H1 (cell line): ENCODE measurements around the gene GJD4. TPM values are rescaled to one million over a fixed set of nuclear protein-coding genes. Genes with fewer than 3 reads are reported as not detected.

ENCODE experiments used
- CTCF ChIA-PET: fragments of 300-600 bp; sonication (Branson Sonifier 250); formaldehyde crosslinking; loops from one replicate; lab custom pipeline; 2021; ENCODE audit not compliant: partially characterized antibody; lab: Charles Lee
- POLR2A ChIA-PET: fragments of 300-600 bp; sonication (Branson Sonifier 250); formaldehyde crosslinking; loops from one replicate; lab custom pipeline; 2021; ENCODE audit warnings: inconsistent platforms; ENCODE audit not compliant: partially characterized antibody; lab: Charles Lee
- DNase-seq, 2 experiments: peaks; one replicate each; pipeline versions ENCODE4 v3.0.0 to v3.0.0-alpha.2; 2010 to 2022; ENCODE audit warnings: low spot score in 2 of 2, low read depth in 1 of 2, mixed read lengths in 1 of 2
- FAIRE-seq: peaks from 2 replicates; lab custom pipeline; 2011; peaks lifted over from hg19 to GRCh38; lab: Jason Lieb, UNC
- H2AFZ ChIP-seq: 2 replicates; pipeline ENCODE4 v1.8.1; 2012; ENCODE audit warnings: low read length, inconsistent platforms
- H2AK5ac ChIP-seq: 2 replicates; pipeline ENCODE4 v1.6.1; 2013; ENCODE audit warnings: low read depth, low read length
- H2BK120ac ChIP-seq: replicated peaks from 2 replicates; pipeline ENCODE3; 2013; ENCODE audit warnings: low read depth, low read length, inconsistent platforms
- H2BK12ac ChIP-seq: 2 replicates; pipeline ENCODE4 v1.6.1; 2013; ENCODE audit warnings: low read depth, low read length
- H2BK15ac ChIP-seq: 2 replicates; pipeline ENCODE4 v1.6.1; 2013; ENCODE audit warnings: low read length
- H2BK20ac ChIP-seq: 2 replicates; pipeline ENCODE4 v1.6.1; 2013; ENCODE audit warnings: low read length
- H2BK5ac ChIP-seq: 2 replicates; pipeline ENCODE4 v1.6.1; 2013; ENCODE audit warnings: low read depth, low read length
- H3K14ac ChIP-seq: 2 replicates; pipeline ENCODE4 v1.6.1; 2013; ENCODE audit warnings: inconsistent platforms; ENCODE audit not compliant: insufficient read length
- H3K18ac ChIP-seq: 2 replicates; pipeline ENCODE4 v1.6.1; 2013; ENCODE audit warnings: low read length; ENCODE audit errors: extremely low read depth
- H3K23ac ChIP-seq: 2 replicates; pipeline ENCODE4 v1.6.1; 2013; ENCODE audit warnings: inconsistent platforms; ENCODE audit not compliant: insufficient read length
- H3K23me2 ChIP-seq: 2 replicates; pipeline ENCODE4 v1.6.1; 2013; ENCODE audit warnings: low read depth, low read length
- H3K27ac ChIP-seq: 2 replicates; pipeline ENCODE4 v1.6.1; 2011; ENCODE audit warnings: low read depth, low read length, inconsistent platforms
- H3K27me3 ChIP-seq, 4 experiments: replicated peaks in 1 of 4; 1 replicate in 1 of 4; 2 replicates in 3 of 4; pipeline versions ENCODE4 v1.6.1 to v1.8.1; 2011 to 2013; ENCODE audit warnings: low read length in 3 of 4, mild to moderate bottlenecking in 3 of 4, inconsistent platforms in 2 of 4, mixed read lengths in 2 of 4, moderate library complexity in 1 of 4; ENCODE audit not compliant: control insufficient read depth in 3 of 4, insufficient read depth in 3 of 4; ENCODE audit errors: extremely low read depth in 1 of 4
- H3K36me3 ChIP-seq, 4 experiments: 2 replicates each; pipeline versions ENCODE4 v1.6.1 to v1.8.1; 2011 to 2013; ENCODE audit warnings: mild to moderate bottlenecking in 4 of 4, low read length in 3 of 4, moderate library complexity in 2 of 4, control low read depth in 1 of 4, inconsistent platforms in 1 of 4; ENCODE audit not compliant: insufficient read depth in 4 of 4, control insufficient read depth in 2 of 4
- H3K4ac ChIP-seq: replicated peaks from 2 replicates; pipeline ENCODE3; 2013; ENCODE audit warnings: low read length, low read depth, mixed read lengths, inconsistent platforms; ENCODE audit not compliant: insufficient read length
- H3K4me1 ChIP-seq, 4 experiments: replicated peaks in 1 of 4; 1 replicate in 1 of 4; 2 replicates in 3 of 4; pipeline versions ENCODE4 v1.6.1 to v1.8.1; 2011 to 2013; ENCODE audit warnings: low read length in 3 of 4, inconsistent platforms in 2 of 4, mixed read lengths in 1 of 4; ENCODE audit not compliant: insufficient read depth in 4 of 4, control insufficient read depth in 3 of 4
- H3K4me2 ChIP-seq, 2 experiments: 2 replicates each; pipeline versions ENCODE4 v1.6.1 to v1.8.1; 2011 to 2013; ENCODE audit warnings: low read depth in 2 of 2, low read length in 2 of 2, control low read depth in 1 of 2, inconsistent platforms in 1 of 2, mild to moderate bottlenecking in 1 of 2; ENCODE audit not compliant: insufficient read depth in 1 of 2
- H3K4me3 ChIP-seq, 4 experiments: fragments of 200-600, 300-600 bp in 1 of 4; sonication (generic), shearing (Covaris generic), sonication (Bioruptor Twin) in 1 of 4; 2 replicates each; pipeline versions ENCODE4 v1.5.1 to v1.8.1; 2011 to 2016; ENCODE audit warnings: low read length in 4 of 4, low read depth in 3 of 4, control low read depth in 2 of 4, inconsistent platforms in 2 of 4, mild to moderate bottlenecking in 2 of 4, mixed read lengths in 1 of 4, moderate library complexity in 1 of 4; ENCODE audit not compliant: insufficient read depth in 2 of 4; ENCODE audit errors: extremely low read depth in 1 of 4
- H3K56ac ChIP-seq: replicated peaks from 2 replicates; pipeline ENCODE3; 2013; ENCODE audit warnings: low read depth, mild to moderate bottlenecking, mixed read lengths, low read length, inconsistent platforms; ENCODE audit not compliant: insufficient read length
- H3K79me1 ChIP-seq: 2 replicates; pipeline ENCODE4 v1.6.1; 2013; ENCODE audit warnings: low read depth, low read length, control low read depth
- H3K79me2 ChIP-seq, 2 experiments: 2 replicates each; pipeline versions ENCODE4 v1.6.1 to v1.8.1; 2012 to 2013; ENCODE audit warnings: low read length in 2 of 2, mild to moderate bottlenecking in 2 of 2, inconsistent platforms in 1 of 2; ENCODE audit not compliant: insufficient read depth in 2 of 2, control insufficient read depth in 1 of 2
- H3K9ac ChIP-seq, 4 experiments: replicated peaks in 1 of 4; 1 replicate in 1 of 4; 2 replicates in 3 of 4; pipeline versions ENCODE4 v1.6.1 to v1.8.1; 2011 to 2013; ENCODE audit warnings: low read depth in 3 of 4, low read length in 3 of 4, control low read depth in 2 of 4, mild to moderate bottlenecking in 2 of 4, moderate library complexity in 2 of 4, inconsistent platforms in 1 of 4; ENCODE audit errors: extremely low read depth in 1 of 4
- H3K9me3 ChIP-seq, 2 experiments: 2 replicates each; pipeline versions ENCODE4 v1.6.1 to v1.8.1; 2012 to 2013; ENCODE audit warnings: mild to moderate bottlenecking in 2 of 2, moderate library complexity in 2 of 2, control low read depth in 1 of 2, inconsistent platforms in 1 of 2, low read depth in 1 of 2, low read length in 1 of 2, mixed read lengths in 1 of 2; ENCODE audit not compliant: insufficient read depth in 2 of 2
- H4K20me1 ChIP-seq, 2 experiments: replicated peaks in 1 of 2; 2 replicates each; pipeline versions ENCODE3 to v1.8.1; 2011 to 2013; ENCODE audit warnings: inconsistent platforms in 2 of 2, low read length in 2 of 2, mild to moderate bottlenecking in 1 of 2; ENCODE audit not compliant: insufficient read depth in 2 of 2, control insufficient read depth in 1 of 2
- H4K5ac ChIP-seq: 2 replicates; pipeline ENCODE4 v1.6.1; 2013; ENCODE audit warnings: low read length, low read depth, mixed read lengths, inconsistent platforms; ENCODE audit not compliant: insufficient read length
- H4K8ac ChIP-seq: 2 replicates; pipeline ENCODE4 v1.8.0; 2013; ENCODE audit warnings: mild to moderate bottlenecking, moderate library complexity, low read length, inconsistent platforms; ENCODE audit not compliant: insufficient read depth; ENCODE audit errors: extremely low read depth
- H4K91ac ChIP-seq: replicated peaks from 2 replicates; pipeline ENCODE3; 2013; ENCODE audit warnings: low read length, mixed read lengths, inconsistent platforms; ENCODE audit not compliant: insufficient read length
- ATF2 ChIP-seq: IDR thresholded peaks from 2 replicates; pipeline ENCODE4 v1.6.1; 2012; ENCODE audit warnings: low read length, inconsistent platforms
- BRCA1 ChIP-seq: IDR thresholded peaks from 2 replicates; pipeline ENCODE4 v1.6.1; 2012; ENCODE audit warnings: low read depth, low read length, improper control_type of control experiment
- FOSL1 ChIP-seq: IDR thresholded peaks from 2 replicates; pipeline ENCODE4 v1.6.1; 2011; ENCODE audit warnings: mild to moderate bottlenecking, low read depth, low read length, moderate library complexity; ENCODE audit not compliant: insufficient read depth
- KDM1A ChIP-seq: fragments of 200-600, 300-600 bp; sonication (generic); IDR thresholded peaks from 2 replicates; pipeline ENCODE4 v1.7.1; 2016; ENCODE audit warnings: mild to moderate bottlenecking, low read length, borderline replicate concordance
- NANOG ChIP-seq: IDR thresholded peaks from 2 replicates; pipeline ENCODE4 v1.6.1; 2011; ENCODE audit warnings: low read length, low read depth, mild to moderate bottlenecking, inconsistent platforms; ENCODE audit not compliant: insufficient read depth, poor library complexity, severe bottlenecking
- POLR2AphosphoS5 ChIP-seq: IDR thresholded peaks from 2 replicates; pipeline ENCODE4 v1.6.1; 2011; ENCODE audit warnings: low read depth, low read length
- RFX5 ChIP-seq: IDR thresholded peaks from 2 replicates; pipeline ENCODE4 v1.6.1; 2011; ENCODE audit warnings: low read depth, low read length, improper control_type of control experiment, borderline replicate concordance
- SUZ12 ChIP-seq: fragments of 200-600 bp; sonication (generic); IDR thresholded peaks from 2 replicates; pipeline ENCODE4 v1.6.1; 2012; ENCODE audit warnings: mild to moderate bottlenecking, inconsistent platforms, low read length, moderate library complexity, mixed read lengths
- USF2 ChIP-seq: IDR thresholded peaks from 2 replicates; pipeline ENCODE4 v1.6.1; 2011; ENCODE audit warnings: low read length, improper control_type of control experiment
- YY1 ChIP-seq: IDR thresholded peaks from 2 replicates; pipeline ENCODE4 v1.6.1; 2011; ENCODE audit warnings: low read depth, mild to moderate bottlenecking, low read length
- WGBS, 2 experiments: shearing (Covaris generic) in 1 of 2; methylation state at CpG; one replicate each; pipeline versions ENCODE4 v1.1.6 to v1.1.7; 2013 to 2015; ENCODE audit warnings: low lambda C conversion rate in 2 of 2, mixed read lengths in 2 of 2, inconsistent platforms in 1 of 2, low coverage in 1 of 2, missing lambda C conversion rate in 1 of 2; ENCODE audit not compliant: insufficient replicate concordance in 2 of 2, insufficient coverage in 1 of 2, insufficient read length in 1 of 2; ENCODE audit errors: extremely low coverage in 1 of 2, missing lambda C conversion rate in 1 of 2; 5-methylcytosine and 5-hydroxymethylcytosine counted together
- polyA plus RNA-seq, 7 experiments: library from polyadenylated mRNA; depleted of rRNA in 3 of 7; stranded (reverse) in 5 of 7; unstranded in 2 of 7; fragments of >200 nt in 5 of 7; fragments of 200-250 nt in 2 of 7; gene quantifications; 1 replicate in 5 of 7; 2 replicates in 1 of 7; 4 replicates in 1 of 7; pipeline versions ENCODE4 v1.2.1 to v1.2.3, GENCODE V29; 2011 to 2013; ENCODE audit warnings: missing spikeins in 2 of 7, mixed read lengths in 2 of 7
- total RNA-seq: library from RNA; stranded (reverse); fragmentation: NEBNext Ultra II Directional; extraction: Animal tissue kit (Norgen Biotek cat#: 25700); gene quantifications from 2 replicates; pipeline ENCODE4 v1.2.1, GENCODE V29; 2021

The GJD4 gene
- total and polyA plus RNA-seq, 2 of the 8 experiments (the other 6 are each of a cell fraction or from before 2014, with no cell fraction given): not detected

- ChIA-PET POLR2A (interaction anchor here (0.6 kb wide), 1 partner anchor 239 kb away, joined by 3 read pairs; no protein-coding TSS in a partner anchor), CTCF (interaction anchor here (0.5 to 4.1 kb wide), 37 partner anchors 8 to 1237 kb away, joined by 3 to 19 read pairs (median 4); no protein-coding TSS in a partner anchor)
- no peaks in the 10 kb centered on the region for H3K27me3 ChIP-seq
- H3K9ac ChIP-seq: no peak overlapping the region
- H3K9me3 ChIP-seq: no peaks in the 10 kb centered on the region
- no peak overlapping the region for H4K8ac ChIP-seq
- no peak overlapping the region for H4K91ac ChIP-seq
- no peak overlapping the region for H3K18ac ChIP-seq
- H4K5ac ChIP-seq: no peak overlapping the region
- H3K36me3 ChIP-seq: no peaks in the 10 kb centered on the region; a peak in 1 of 8 replicates
- no peaks in the 10 kb centered on the region for H3K23me2 ChIP-seq
- no peaks in the 10 kb centered on the region for H3K79me2 ChIP-seq
- H3K79me1 ChIP-seq: peaks cover 3% of the 10 kb centered on the region; the same call in 1 of the 2 replicates
- no peak overlapping the region for H3K56ac ChIP-seq
- no peak overlapping the region for H2BK120ac ChIP-seq
- H2BK5ac ChIP-seq: no peak overlapping the region
- no peak overlapping the region for H2BK12ac ChIP-seq
- no peak overlapping the region for H3K14ac ChIP-seq
- WGBS, 2 experiments: 45% methylated on average over 13 of the region's 13 CpGs; no CpG with 5 or more reads in 1 of the 2 experiments
- DNase-seq: peak; percentile 27 to 65
- H2BK20ac ChIP-seq: no peak overlapping the region
- H3K4me1 ChIP-seq: no peaks in the 10 kb centered on the region; a peak in 1 of 7 replicates
- no peak overlapping the region for H3K23ac ChIP-seq
- H2BK15ac ChIP-seq: no peak overlapping the region
- peaks cover 0 to 3% of the 10 kb centered on the region in 2 experiments for H4K20me1 ChIP-seq
- peak; percentile 97 for FAIRE-seq
- H3K4me3 ChIP-seq: no peak overlapping the region
- H3K4ac ChIP-seq: no peak overlapping the region
- H2AK5ac ChIP-seq: no peak overlapping the region
- no peak overlapping the region for H3K4me2 ChIP-seq
- H3K27ac ChIP-seq: no peak overlapping the region
- no peak overlapping the region for H2AFZ ChIP-seq
- TF ChIP-seq POLR2AphosphoS5: no peak
- TF ChIP-seq BRCA1: no peak
- TF ChIP-seq KDM1A: no peak
- TF ChIP-seq ATF2: no peak
- no peak for TF ChIP-seq SUZ12
- no peak for TF ChIP-seq USF2
- 0 out of 2 replicates have a peak, but pooled peaks have one; percentile 37 for TF ChIP-seq YY1
- TF ChIP-seq NANOG: no peak
- no peak for TF ChIP-seq RFX5
- TF ChIP-seq FOSL1: no peak
Measured at GRCh38 chr10:35563261-35563891, 41.8 kb upstream of the GJD4 start.
